GM19324 (cell line): ENCODE data around the gene UNC119B.
"Not testable (repeated sequence)": the region's sequence is repeated elsewhere in the genome, so short reads cannot be mapped to it uniquely, and the experiment has no call there.

Experiments
- ATAC-seq: cut with Tn5 transposase; IDR thresholded peaks from one replicate; pipeline ENCODE4 v1.9.1; 2021; ENCODE audit warnings: mild to moderate bottlenecking, moderate library complexity; ENCODE audit not compliant: unreplicated experiment, low FRiP score

The UNC119B gene

DNA sequence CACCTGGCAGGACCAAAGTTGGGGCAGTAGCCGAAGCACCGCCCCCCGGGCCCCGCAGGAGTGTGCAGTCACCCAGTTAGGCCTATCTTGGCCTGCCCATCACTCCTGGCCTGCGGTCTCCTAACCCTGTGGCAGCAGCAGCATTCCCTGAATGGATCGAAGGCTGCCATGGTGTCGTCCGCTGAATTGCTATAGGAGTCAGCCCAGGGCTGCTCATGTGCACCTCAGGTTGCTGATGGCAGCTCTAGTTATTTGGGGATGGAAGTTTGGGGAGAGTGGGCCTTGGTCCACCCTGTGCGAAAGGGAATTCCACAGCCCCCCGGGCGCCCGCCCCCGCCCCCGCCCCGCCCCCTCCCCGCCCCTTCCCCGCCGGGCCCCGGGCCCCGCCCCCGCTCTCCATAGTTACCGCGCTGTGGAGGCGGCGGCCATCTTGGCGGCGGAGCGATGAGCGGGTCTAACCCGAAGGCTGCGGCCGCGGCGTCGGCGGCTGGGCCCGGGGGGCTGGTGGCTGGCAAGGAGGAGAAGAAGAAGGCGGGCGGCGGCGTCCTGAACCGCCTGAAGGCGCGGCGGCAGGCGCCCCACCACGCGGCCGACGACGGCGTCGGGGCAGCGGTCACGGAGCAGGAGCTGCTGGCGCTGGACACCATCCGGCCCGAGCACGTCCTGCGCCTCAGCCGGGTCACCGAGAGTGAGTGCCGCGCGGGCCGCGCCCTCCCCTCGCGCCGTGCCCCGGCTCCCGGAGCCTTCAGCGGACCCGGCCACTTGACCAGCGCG lies at the start of gene UNC119B:
UNC119B (plus strand) TSS at position 428 of the 774 bp plus-strand sequence; CDS start at position 445, 17 bp downstream.
- peak; percentile 70 for ATAC-seq

DNA sequence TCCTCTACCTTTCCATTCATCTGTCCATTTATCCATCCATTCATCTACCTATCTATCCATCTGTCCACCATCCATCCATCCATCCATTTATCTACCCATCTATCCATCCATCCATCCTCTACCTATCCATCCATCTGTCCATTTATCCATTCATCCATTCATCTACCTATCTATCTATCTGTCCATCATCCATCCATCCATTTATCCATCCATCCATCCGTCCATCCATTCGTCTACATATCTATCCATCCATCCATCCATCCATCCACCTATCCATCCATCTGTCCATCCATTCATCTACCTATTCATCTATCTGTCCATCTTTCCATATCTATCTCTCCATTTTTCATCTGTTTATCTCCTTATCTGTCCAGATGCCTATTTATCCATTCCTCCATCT lies 48.8 kb upstream of the UNC119B start:
- no peak for ATAC-seq

DNA sequence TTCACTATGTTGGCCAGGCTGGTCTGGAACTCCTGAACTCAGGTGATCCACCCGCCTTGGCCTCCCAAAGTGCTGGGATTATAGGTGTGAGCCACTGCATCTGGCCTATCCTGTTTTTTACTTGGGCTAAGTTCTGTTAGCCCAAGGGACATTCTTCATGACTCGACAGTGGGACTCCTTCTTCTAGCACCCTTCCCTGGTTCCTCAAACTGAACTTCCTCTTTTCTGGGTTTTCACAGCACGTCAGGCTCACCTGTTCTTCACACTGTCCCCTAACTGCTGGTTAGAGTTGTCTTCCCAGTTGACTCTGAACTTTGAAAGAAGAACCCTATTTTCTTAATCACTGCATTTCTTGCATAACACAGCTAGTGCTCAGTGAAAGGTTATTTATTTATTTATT lies 47.4 kb upstream of the UNC119B start:
- ATAC-seq, result no peak

DNA sequence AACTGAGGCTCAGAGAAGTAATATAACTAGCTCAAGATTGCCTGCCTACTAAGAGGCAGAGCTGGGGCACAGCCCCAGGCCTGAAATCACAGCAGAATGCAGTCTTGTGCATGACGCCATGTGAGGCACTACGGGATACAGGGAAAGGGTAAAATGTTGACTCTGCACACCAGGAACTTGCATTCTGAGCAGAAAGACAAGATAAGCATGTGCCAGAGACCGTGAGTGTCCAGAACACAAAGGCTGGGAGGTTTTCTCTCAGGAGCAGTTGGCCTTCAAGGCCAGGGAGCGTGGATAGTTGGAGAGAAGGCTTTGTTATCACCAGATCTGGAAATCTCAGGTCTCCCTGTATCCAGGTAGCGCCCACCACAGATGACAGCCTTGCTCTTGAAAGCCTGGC lies 46.5 kb upstream of the UNC119B start:
- no peak for ATAC-seq

DNA sequence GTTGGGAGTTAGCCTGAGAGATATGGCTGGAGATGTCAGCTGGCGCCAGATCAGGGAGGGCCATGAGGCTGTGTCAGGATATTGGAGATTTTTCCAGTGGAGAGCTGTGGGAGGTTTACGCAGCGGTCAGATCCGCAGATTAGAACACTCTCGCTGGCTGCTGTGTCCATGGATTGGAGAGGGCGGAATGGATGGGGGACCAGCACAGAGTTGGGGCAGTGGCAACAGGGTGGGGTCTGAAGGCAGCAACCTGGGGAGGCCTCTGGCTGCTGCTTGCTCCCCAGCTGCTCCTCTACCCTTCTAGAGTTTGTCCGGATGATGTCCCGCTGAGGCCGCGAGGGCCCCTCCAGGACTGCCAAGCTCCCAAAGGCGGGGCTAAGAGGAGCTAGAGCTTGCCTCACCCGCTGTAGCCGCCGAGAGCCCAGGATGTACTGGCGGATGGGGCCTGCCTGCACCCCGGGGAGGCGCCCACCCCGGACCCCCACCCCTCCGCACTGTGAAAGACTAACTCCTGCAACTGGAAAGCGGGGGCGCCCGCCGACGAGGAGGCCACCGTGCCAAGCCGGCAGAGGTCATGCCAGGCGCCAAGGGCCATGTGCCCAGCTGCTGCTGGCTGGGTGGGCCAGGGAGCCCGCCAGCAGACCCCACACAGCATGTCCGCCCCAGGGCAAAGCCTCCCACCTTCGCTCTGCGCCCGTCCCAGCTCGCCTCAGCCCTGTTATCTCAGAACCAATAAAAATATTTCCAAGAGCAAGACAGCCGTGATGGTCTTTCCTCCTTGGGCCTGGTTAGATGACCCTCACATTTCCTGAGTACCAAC lies 43.5 kb upstream of the UNC119B start:
- ATAC-seq, result no peak

DNA sequence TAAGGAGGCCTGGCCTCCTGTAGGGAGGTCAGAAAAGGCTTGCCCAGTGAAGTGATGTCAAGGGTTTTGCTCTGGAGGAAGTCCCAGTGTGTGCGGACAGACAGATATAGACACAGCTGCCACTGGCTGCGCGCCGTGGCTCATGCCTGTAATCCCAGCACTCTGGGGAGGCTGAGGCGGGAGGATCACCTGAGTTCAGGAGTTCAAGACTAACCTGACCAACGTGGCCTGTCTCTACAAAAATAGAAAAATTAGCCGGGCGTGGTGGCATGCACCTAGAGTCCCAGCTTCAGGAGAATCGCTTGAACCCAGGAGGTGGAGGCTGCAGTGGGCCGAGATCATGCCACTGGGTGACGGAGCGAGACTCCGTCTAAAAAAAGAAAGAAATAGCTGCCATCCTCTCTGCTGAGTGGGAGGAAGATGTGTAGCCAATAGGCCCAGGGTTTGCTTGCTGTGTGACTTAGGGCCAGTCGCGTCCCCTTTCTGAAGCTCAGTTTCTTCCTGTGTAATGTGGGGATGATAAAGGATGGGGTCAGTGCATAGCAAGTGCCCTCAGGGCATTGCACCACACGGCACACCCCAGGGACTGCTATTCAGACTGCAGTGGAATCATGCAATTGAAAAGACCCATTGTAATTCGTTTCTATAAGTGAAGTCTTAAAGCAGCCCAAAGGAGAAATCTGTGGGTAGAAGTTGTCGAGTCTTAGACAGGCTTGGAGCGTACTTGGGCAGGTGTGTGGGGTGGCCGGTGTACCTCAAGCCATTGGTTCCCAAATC lies 42.0 kb upstream of the UNC119B start:
- no peak for ATAC-seq

DNA sequence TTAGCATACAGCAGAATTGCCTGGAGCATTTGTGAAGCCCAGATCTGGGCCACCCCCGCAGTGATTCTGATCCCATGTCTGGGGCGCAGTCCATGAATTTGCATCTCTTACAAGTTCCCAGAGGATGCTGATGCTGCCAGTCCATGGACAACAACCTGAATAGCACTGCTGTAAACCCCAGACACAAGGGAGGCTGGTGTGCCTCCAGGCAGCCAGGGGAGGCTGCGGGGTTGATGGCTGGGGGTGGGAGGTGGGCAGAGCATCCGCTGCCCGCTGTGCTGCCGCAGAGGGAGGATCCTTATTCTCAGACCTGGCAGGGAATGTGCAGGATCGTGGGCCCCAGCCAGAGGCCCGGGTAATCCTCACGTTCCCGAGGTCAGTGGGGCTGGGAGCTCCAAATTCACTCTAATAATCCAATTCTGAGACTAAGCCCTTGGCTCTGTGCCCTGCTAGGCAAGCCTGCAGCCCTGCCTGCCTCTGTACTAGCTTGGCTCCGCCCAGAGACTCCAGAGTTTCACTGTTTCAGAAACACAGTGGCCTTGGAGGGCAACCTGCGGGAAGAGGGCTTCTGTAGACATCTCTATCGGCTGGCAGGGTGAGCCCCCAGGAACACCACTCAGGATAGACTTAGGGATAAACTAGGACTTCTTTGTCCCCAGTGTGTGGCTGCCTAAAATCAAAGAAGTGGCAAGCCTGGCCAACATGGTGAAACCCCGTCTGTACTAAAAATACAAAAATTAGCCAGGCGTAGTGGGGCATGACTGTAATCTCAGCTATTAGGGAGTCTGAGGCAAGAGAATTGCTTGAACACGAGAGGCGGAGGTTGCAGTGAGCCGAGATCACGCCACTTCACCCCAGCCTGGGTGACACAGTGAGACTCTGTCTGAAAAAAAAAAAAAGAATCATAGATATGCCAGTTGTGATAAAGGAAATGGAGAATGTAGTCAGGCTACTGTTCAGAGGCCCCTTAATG lies 41.1 kb upstream of the UNC119B start:
- no peak for ATAC-seq

DNA sequence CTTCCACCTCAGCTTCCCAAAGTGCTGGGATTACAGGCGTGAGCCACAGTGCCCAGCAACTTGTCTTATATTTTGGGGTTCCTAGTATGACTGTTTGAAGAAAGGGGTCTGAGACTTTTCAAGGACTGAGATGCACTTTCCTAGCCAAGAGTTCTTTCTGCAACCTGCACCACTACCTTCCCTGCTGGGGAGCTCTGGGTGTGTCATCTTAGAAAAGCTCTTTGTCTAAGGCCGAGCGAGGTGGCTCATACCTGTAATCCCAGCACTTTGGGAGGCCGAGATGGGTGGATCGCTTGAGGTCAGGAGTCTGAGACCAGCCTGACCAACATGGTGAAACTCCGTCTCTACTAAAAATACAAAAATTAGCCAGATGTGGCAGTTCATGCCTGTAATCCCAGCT lies 40.0 kb upstream of the UNC119B start:
- not testable (repeated sequence) for ATAC-seq

DNA sequence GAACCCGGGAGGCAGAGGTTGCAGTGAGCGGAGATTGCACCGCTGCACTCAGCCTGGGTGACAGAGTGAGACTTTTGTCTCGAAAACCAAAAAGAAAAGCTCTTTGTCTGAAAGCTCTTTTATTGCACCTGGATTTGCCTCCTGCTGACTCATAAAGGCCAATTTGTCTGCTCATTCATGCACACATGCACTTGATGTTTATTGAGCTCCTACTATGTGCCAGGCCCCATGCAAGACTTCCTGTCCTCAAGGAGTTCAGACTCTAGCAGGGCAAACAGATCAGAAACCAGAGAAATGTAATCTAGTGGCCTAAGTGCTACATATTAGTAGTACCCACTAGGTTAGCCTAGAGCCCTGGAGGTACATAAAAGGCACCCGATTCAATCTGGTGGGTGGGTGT lies 39.6 kb upstream of the UNC119B start:
- ATAC-seq, result no peak

DNA sequence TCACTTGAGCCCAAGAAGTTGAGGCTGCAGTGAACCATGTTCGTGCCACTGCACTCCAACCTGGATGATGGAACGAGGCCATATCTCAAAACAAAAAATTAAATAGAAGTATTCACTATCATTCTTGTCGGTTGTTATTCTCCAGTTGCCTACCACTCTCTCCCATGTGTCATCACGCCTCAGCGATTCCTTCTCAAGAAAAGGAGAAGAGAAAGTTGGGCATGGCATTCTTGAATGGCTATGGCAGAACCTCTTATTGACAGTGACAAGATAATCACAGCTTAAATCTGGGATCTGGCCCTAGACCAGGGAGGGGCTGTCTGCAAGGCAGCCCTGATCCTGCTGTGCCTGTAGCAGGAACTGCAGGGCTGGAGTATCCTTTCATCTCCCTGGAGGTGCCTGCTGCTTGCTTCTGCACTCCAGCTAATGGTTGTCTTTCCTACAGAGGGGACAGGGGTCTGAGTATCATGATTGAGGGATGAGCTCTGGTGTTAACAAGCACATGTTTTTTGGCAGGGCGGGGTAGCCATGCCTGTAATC lies 36.1 kb upstream of the UNC119B start:
- ATAC-seq, result no peak

DNA sequence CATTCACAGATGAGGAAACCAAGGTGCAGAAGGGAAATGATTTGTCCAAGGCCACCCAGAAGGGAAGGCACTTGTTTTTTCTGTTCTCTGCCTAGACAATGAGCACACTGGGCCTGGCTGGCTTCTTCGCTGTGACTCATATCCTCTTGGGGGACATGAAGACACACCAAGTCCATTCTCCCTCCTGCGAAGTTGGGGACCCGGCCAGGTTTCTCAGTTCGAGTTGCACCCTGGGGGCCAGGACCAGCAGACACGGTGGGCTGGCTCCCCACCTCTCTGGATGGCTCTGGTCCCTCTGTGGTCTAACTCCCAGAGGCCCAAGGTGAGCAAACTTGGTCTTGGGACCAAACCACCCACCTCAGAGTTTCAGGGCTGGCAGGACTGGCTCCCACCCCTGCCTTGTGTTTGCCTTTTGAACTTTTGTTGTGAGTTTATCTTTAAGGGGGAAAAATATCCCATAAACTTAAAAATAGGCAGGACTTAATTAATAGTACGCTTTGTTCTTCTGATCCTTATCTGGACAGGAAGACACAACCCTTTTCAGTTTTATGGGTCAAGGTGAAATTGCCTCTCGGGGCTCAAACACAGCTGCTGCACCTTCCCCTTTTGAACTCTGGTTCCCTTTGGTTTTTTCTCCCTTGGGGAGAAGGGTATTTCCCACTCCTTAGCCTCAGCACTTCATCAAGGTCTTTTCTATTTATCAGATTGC lies 32.3 kb upstream of the UNC119B start:
- no peak for ATAC-seq

DNA sequence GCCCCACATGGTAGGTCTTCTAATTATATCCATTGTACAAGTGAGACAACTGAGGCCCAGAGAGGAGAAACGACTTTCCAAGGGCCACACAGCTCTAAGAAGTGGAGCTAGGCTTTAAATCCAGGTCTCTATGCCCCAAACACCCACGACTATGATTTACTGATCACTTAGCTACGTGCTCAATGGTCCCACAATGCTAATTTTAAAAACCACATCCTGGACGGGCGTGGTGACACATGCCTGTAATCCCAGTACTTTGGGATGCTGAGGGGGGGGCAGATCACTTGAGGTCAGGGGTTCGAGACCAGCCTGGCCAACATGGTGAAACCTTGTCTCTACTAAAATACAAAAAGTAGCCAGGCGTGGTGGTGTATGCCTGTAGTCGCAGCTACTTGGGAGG lies 31.7 kb upstream of the UNC119B start:
- ATAC-seq, result no peak

DNA sequence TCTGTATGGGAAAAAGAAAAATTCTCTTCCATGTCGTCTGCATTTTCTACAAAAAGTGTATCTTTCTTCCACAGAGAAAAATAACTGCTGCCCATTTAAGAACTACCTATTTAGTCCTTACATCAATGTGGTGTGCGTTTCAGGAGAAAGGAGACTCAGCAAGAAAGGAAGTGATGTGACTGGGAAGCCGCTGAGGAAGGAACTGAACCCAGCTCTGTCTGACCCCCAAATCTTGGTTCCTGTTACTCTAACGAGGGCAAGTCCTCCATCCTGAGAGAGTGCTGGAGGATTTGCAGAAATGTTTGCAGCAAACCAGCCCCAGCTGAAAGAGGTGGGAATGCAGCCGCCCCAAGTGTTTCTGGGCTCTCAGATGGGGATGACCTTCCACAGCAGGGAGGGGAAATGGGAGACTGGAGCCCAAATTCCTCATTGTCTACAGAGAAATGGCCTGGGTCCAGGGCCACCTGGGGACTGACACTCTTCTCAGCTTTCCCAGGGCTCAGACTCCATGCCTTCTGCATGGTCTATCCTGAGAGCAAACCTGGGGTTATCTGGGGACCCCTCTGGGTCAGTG lies 30.0 kb upstream of the UNC119B start:
- no peak for ATAC-seq

DNA sequence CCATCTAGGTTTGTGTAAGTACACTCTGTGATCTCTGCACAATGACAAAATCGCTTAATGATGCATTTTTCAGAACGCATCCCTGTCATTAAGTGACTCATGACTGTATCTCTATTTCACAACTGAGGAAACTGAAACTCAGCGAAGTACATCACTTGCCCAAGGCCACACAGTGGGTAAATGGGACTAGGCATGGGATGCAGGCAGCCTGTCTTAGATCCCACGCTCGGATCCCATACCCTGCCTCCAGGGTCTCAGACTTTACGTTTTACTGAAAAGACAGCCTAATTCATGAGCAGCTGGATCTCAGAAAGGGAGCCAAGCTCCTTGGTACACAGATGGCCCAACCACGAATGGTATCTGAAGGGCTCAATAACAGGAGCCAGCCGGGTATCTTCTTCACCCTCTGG lies 25.7 kb upstream of the UNC119B start:
- no peak for ATAC-seq

DNA sequence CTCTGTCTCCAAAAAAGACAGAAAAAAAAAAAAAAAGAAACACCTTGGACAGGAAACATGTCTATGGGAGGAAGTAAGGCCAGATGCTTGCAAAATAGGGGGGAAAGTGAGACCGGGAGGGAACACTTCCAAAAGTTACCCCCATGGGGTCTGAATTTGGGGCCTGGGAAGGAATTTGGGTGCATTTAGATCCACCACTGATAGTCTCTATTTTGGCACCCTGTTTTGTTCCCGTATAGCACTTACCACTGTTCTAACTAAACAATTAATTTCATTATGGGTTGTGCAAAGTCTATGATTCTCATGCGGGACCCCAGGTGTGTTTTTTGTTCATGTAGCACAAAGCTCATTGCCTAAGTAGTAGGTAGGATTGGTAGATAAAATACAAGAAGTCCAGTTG lies 24.7 kb upstream of the UNC119B start:
- ATAC-seq, result no peak

DNA sequence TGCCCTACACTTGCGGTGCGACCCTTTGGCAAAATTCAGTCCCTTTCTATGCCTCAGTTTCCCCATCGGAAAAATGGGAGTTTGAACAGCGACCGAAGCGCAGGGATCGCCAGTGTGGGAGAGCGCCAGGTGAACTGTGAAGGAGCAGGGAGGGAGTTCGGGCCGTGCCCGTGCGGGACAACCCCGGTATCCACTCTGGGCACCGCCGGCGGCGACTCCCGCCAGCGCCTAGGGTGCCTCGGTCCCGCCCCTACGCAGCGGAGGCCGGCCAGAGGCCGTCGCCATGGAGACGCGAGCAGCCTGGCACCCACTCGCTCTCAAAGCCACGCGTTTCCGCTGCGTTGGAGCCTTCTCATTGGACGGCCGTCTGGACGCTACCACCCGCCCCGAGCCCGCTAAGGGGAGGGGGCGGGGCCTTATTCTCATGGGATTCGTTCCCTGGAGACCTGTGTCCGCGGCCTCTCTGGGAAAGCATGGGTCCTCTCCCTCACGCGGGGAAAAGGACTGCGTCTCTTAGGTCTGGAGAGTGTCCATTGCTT lies 24.0 kb upstream of the UNC119B start:
- peak; percentile 82 for ATAC-seq

DNA sequence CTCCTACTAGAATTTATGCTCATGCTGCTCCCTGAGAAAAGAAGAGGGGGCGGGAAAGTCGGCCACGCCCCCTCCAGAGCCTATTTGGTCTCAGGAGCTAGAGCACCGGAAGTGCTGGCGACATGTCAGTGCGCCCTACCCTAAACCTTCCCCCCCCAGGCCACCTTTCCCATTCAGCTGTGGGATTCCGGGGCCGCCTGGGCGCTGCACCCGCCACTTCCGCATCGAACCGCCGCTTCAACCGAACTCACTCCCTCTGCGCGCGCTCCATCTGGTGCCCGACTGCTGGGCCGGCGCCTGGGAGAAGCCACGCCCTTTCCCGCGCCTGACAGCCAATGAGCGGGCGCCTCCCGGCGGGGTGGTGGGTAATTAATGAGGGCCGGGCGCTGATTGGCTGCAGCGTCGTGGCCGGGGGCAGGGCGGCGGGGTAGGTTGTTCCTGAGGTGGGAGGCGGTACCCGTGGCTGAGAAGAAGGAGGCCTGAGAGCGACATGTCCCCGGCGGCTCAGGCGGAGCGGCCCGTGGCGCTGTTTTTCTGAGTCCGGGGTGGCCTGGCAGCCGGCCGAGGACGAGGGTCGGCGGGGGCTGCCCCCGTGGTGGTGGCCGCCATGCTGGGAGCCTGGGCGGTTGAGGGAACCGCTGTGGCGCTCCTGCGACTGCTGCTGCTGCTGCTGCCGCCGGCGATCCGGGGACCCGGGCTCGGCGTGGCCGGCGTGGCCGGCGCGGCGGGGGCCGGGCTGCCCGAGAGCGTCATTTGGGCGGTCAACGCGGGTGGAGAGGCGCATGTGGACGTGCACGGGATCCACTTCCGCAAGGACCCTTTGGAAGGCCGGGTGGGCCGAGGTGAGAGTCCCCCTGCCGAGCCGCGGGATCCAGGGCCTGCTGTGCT lies 23.3 kb upstream of the UNC119B start, which contains the start of gene MLEC:
MLEC (plus strand) TSS at position 460 of the 888 bp plus-strand sequence; CDS start at position 608, 148 bp downstream.
- ATAC-seq, result peak; percentile 67
